Tibial nerve (tissue), 4 donors: ENCODE results near the gene CD80.

Experiments
- CTCF ChIP-seq, 5 experiments: fragments of 200-600 bp in 3 of 5; fragments of 450-650 bp in 2 of 5; sonication (generic) in 3 of 5; IDR thresholded peaks; one replicate each; pipeline ENCODE4 v1.5.1; 2016 to 2019; ENCODE audit warnings: antibody characterized with exemption in 5 of 5, mild to moderate bottlenecking in 3 of 5, moderate library complexity in 2 of 5
- EP300 ChIP-seq, 2 donors: sonication (generic); formaldehyde crosslinking; IDR thresholded peaks; one replicate each; pipeline ENCODE4 v1.6.1; 2017; ENCODE audit warnings: antibody characterized with exemption in 2 of 2, mild to moderate bottlenecking in 1 of 2
- POLR2A ChIP-seq, 2 donors: fragments of 450-650 bp; IDR thresholded peaks; one replicate each; pipeline ENCODE4 v1.6.1; 2017; ENCODE audit warnings: antibody characterized with exemption in 2 of 2, mild to moderate bottlenecking in 2 of 2, moderate library complexity in 2 of 2

GRCh38 chr3:119601154-119601553 is 41.7 kb upstream of the CD80 start:
- no peak for TF ChIP-seq CTCF (IDR thresholded peaks at IDR 0.05)
- no peak for TF ChIP-seq POLR2A (IDR thresholded peaks at IDR 0.05)
- no peak for TF ChIP-seq EP300 (IDR thresholded peaks at IDR 0.05)
